ENCODE results near the gene TFR2.

- TF ChIP-seq SUZ12 (IDR thresholded peaks at IDR 0.05; ENCODE audit: extremely low read depth, insufficient read depth, insufficient read length) (no peak), ZNF274 (IDR thresholded peaks at IDR 0.05; ENCODE audit: low read depth, low read length) (no peak), YY1 (IDR thresholded peaks at IDR 0.05; ENCODE audit: insufficient read depth, insufficient read length) (no peak)
Observed at GRCh38 chr7:100577103-100577502, 64.2 kb downstream of the TFR2 start.
